Mesodermal cell (in vitro differentiated cells): ENCODE measurements around the gene OSBPL3.

Experiments used
- H3K27ac ChIP-seq: 2 replicates; pipeline ENCODE4 v1.7.0; 2013; ENCODE audit warnings: mild to moderate bottlenecking, low read depth, low read length, moderate library complexity; ENCODE audit not compliant: severe bottlenecking
- H3K36me3 ChIP-seq: 2 replicates; pipeline ENCODE4 v1.7.1; 2013; ENCODE audit warnings: mild to moderate bottlenecking, low read length, moderate library complexity; ENCODE audit not compliant: control insufficient read depth, insufficient read depth
- H3K4me1 ChIP-seq: one replicate; pipeline ENCODE4 v1.7.1; 2013; ENCODE audit warnings: mild to moderate bottlenecking, low read length; ENCODE audit not compliant: insufficient read depth, control insufficient read depth, poor library complexity, severe bottlenecking
- H3K4me3 ChIP-seq: 2 replicates; pipeline ENCODE4 v1.7.0; 2013; ENCODE audit warnings: low read length, control low read depth, mild to moderate bottlenecking; ENCODE audit not compliant: insufficient read depth, poor library complexity, severe bottlenecking; ENCODE audit errors: extremely low read depth
- H3K9me3 ChIP-seq: 2 replicates; pipeline ENCODE4 v1.7.1; 2013; ENCODE audit warnings: mild to moderate bottlenecking, low read length, moderate library complexity; ENCODE audit not compliant: control insufficient read depth
- WGBS, 2 experiments: methylation state at CpG; one replicate each; pipeline ENCODE4 v1.1.5; 2013; ENCODE audit warnings: missing lambda C conversion rate in 2 of 2; ENCODE audit not compliant: insufficient coverage in 2 of 2; 5-methylcytosine and 5-hydroxymethylcytosine counted together

The OSBPL3 gene

DNA sequence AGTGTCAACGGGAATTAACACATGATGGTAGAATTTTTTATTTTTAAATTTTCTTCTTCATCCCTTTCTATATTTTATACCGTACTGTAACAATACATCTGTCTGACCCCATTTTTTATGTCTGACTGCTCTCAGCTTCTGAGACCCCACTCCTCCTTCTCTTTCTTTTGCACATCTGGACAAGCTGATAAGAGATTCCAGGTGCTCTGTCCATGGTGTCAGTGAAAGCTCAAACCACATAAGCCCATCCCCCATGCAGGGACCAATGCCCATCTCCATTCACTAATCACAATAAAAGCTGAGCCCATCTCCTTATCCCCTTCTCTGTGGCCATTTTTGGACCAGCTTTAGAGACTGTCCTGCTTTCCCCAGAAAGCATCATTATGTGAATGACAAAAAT lies 231.5 kb downstream of the OSBPL3 start:
- H3K36me3 ChIP-seq, result no peaks in the 10 kb centered on the region
- no peaks in the 10 kb centered on the region for H3K4me1 ChIP-seq

More for the DNA sequence above, 231.5 kb downstream of the OSBPL3 start:
- Histone ChIP-seq H3K9me3 (no peaks in the 10 kb centered on the region), H3K27ac (no peak overlapping the region), H3K4me3 (no peak overlapping the region)
- WGBS, 2 experiments, result 100% methylated on average over 1 of the region's 2 CpGs
